DMS79 (cell line): ENCODE measurements around the gene BEAN1.
"Not testable (repeated sequence)": the region's sequence is repeated elsewhere in the genome, so short reads cannot be mapped to it uniquely, and the experiment has no call there.

Experiments used
- DNase-seq: peaks from one replicate; lab custom pipeline; 2025; lab: John Stamatoyannopoulos, UW

Gene BEAN1

DNA sequence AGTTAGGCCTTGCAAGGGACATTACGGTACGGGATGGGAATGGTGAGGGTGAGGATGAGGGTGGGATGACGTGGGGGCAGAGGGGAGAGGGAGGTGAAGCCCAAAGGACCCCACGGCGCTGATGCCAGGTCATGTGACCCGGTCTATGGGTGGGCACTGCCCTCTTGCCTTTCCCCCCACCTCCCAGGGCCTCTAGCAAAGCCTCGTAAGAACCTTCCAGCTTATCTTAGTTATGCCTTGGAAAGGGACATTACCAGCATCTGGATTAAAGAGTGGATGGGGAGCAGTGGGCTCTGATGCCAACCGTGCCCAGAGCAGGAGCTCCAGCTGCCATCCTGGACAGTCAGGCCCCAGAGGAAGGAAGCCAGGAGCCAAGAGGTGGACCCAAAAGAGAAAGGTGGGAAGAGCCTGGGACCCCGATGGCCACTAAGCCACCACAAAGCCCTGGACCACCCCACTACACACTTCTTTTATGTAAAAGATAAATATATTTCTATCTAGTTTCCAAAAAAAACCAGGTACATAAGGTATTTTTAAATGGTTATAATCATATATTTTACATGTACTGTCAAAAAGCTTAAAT is 81.9 kb downstream of the BEAN1 start:
- DNase-seq: no peak

DNA sequence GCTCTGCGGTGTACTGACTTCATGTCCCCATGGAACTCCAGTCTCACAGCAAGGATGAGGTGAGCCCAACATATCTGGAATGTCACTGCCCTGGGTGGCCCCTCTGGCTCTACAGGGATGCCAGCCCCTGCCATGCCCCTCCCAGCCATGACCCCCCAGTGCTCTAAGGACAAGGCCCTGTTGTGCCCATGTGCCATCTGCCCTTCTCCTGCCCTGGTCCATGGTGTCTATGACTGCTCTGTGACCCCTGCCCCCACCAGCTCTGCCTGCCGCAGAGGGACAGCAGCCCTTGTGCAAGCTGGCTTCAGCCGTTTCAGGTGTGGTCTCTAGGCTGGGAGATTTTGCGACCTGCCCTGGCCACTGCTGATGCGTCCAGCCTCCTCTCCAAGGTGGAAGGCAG is 82.5 kb downstream of the BEAN1 start:
- DNase-seq: no peak

DNA sequence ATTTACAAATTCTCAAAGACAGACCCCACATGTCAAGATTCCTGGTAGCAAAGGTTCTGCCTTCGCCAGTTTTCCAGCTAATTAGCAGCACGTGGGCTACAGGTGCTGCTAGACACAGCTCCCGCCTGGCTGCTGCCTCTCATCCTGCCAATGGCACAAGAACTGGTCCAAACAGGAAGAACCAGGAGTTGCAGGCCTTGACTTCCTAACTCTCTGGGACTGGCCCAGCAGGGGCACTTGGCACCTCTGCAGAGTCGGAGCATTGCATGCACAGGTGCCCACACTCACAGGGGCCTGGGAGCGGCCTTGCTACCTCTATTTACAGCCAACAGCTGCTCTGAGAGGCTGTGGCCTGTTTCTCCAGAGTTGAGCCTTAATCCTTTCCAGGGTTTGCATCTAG is 83.2 kb downstream of the BEAN1 start:
- peak; percentile 47 for DNase-seq

DNA sequence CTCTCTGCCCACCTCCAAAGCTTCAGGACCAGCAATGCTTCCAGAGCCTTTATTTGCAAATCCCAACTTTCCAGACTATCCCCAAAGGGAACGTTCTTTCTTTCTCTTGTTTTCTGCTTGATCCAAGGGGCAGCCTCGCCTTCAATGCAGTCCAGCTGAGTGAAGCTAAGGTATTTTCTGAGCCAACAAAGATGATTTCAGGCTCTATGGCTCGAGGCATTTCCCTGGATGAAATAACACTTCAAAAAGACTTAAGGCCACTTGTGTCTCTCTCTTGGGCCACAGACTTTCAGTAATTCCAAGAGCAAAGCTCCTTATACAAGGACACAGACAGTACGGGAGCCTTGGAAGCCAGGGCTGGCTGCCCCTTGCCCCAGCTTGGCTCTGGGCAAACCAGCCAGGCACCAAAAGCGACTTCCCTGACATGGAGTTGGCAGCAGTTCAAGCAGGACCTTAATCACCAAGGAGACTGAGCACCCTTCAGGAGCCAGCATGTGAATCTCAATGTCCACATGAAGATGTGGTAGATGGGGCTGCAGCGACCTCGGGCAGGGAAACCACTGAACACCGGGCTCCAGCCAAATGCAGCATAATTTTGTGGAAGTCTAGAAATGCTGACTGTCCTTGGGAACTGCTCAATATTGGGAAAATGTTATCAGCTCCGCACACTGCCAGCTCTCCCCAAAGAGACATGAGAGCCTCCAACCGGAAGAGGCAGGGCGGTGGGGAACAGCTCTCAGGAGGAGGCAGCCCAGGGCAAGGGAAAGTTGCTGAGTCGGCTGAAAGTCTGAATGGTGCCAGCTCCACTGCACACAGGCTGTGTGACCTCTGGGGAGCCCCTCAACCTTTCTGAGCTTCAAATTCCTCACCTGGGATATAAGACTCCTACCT is 83.9 kb downstream of the BEAN1 start:
- DNase-seq: peak; percentile 69

DNA sequence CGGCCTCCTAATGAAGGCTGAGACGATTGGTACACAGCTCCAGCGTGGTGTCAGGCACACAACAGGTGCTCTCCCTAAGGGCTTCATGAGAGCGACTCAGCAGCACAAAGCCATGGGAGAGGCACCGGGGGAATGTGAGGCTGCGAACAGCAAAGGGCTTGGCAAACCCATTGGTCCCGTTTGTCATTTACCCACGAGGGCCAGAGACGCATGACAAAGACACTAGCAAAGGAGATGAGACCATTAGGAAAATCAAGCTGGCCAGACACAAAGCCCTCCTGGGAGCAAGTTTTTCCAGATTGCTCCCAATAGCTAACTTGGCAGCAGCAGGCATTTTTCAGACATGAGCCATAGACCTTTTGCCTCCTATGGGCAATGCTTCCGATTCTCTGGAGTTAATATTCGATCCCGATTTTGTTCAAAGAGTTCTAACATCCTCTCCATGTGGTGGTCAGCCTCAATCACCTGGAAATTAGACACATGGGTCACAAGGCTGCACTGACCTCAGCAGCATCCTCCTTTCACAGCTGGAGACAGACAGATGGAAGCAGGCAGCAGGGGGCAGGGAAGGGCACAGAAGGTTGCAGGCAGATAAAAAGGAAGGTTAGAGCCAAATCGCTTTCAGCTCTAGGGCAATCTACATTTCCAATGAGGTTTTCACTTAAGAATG is 84.6 kb downstream of the BEAN1 start:
- no peak for DNase-seq

DNA sequence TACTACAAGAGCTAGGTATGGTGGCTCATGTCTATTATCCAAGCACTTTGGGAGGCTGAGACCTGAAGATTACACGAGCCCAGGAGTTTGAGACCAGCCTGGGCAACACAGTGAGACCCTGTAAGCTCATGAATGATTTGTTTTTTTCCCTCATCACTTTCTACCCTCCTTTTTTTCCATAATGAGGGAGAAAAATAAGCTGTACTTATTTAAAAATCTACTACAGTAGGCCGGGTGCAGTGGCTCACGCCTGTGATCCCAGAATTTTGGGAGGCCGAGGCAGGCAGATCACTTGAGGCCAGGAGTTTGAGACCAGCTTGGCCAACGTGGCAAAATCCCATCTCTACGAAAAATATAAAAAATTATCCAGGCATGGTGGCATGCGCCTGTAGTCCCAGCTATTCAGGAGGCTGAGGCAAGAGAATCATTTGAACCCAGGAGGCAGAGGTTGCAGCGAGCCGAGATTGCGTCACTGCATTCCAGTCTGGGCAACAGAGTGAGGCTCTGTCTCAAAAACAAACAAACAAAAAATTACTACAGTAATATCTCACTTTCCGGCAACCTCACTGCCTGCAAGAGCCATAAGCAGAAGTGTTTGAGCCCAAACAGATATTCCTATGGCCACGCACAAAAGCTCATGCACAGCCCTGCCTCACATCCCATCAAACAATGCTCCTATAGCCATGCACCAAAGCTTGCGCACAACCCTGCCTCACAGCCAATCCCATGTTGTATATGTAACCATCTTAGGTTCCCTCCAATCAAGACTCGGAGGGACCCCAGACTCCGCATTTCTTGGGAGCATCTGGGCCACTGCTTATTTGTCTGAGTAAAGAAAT is 85.4 kb downstream of the BEAN1 start:
- no peak for DNase-seq

DNA sequence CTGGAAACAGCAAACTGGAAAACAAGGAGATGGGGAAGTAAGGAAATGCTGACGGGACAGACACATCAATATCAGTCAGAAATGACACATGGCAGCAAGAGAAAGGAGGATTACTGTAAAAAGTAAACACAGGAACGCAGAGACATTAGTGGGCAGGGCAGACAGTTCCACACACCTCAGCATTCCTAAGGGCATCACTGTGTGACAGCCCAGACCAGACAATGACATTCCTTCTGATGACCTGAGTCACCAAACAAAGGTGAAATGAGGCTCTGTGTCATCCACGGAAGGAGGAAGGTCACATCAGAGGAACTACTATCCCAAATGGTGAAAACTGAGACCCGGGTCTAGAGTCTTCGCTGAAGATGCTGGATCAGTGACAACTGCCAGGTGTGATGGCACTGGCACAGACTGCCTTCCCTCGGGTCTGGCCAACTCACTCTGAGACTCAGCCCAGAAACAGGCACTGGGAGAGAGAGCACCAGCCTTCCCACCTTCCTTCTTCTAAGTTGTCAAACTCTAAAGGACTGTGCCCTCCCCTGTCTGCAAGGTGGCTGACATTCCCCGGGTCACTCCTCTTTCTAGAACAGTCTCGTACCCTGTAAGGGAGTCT is 86.1 kb downstream of the BEAN1 start:
- no peak for DNase-seq

DNA sequence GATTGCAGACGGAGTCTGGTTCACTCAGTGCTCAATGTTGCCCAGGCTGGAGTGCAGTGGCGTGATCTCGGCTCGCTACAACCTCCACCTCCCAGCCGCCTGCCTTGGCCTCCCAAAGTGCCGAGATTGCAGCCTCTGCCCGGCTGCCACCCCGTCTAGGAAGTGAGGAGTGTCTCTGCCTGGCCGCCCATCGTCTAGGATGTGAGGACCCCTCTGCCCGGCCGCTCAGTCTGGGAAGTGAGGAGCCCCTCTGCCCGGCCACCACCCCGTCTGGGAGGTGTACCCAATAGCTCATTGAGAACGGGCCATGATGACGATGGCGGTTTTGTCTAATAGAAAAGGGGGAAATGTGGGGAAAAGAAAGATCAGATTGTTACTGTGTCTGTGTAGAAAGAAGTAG is 87.3 kb downstream of the BEAN1 start:
- DNase-seq: not testable (repeated sequence)

DNA sequence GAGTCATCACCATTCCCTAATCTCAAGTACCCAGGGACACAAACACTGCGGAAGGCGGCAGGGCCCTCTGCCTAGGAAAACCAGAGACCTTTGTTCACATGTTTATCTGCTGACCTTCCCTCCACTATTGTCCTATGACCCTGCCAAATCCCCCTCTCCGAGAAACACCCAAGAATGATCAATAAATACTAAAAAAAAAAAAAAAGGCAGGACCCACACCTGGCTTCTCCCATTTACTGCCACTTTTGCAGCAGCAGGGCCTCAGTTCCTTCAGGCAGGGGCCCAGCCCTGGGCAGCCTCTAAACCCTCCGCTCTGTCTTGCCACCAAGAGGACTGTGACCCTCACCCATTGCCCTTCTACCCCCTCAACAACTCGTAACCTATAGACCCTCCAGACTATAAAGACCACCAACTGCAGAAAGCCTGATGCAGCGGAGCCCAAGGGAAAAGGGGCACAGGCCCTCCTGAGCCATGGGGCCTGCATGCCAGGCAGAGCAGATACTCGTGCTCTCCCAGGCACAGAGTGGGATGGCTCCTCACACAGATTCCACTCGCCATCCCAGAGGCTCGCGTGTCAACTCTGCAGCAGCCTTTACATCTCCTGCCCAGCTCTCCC is 88.0 kb downstream of the BEAN1 start:
- not testable (repeated sequence) for DNase-seq

DNA sequence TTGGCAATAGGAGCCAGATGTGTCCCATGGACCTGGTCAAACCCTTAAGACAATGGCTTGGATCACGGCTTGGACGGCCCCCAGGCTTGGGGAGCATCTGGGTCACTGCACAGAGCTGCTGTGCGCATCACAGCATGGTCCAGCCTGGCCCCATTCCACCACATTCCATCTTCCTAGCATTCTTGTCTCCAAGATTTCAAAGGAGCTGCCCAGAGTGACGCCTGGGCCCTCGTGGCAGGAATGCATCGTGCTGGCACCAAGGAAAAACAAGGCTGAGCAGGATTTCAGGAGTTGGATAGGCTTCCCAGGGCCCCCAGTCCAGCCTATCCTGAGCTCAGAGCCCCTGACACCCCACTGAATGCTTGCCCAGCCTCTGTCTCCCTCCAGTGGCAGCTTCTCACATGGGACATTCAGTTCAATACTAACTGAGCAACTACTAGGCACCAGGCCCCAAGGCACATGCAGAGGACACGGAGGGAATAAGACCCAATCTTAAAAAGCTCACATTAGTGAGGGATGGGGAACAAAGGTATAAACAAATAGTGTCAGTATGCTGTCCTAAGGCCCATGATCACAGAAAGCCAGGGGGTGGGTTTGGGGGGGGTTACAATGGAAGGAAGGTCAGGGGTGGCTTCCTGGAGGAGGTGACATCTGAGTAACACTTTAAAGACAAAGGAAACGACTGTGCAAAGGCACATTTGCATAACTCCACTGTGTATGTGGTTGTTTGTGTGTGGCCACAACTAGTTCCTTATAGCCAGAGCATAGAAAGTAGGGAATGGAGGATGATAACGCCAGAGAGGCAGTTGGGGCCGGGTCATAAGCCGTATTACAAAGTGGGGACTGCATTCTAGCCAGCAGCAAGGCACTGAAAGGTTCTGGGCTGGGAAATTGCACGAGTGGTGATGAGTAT is 88.8 kb downstream of the BEAN1 start:
- DNase-seq: no peak

DNA sequence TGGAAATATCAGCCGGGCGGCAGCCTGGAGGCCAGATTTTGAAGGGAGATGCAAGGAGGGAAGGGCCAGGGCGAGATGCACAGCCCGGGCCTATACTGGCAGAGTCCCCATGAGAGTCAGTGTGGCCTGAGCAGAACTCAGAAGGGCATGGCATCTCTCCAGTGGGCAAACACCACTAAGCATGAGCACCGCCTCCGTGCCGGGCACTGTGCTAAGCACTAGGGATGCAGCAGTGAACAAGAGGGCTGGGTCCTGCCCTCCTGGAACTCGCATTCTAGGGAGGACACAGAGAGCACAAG is 89.4 kb downstream of the BEAN1 start:
- no peak for DNase-seq

DNA sequence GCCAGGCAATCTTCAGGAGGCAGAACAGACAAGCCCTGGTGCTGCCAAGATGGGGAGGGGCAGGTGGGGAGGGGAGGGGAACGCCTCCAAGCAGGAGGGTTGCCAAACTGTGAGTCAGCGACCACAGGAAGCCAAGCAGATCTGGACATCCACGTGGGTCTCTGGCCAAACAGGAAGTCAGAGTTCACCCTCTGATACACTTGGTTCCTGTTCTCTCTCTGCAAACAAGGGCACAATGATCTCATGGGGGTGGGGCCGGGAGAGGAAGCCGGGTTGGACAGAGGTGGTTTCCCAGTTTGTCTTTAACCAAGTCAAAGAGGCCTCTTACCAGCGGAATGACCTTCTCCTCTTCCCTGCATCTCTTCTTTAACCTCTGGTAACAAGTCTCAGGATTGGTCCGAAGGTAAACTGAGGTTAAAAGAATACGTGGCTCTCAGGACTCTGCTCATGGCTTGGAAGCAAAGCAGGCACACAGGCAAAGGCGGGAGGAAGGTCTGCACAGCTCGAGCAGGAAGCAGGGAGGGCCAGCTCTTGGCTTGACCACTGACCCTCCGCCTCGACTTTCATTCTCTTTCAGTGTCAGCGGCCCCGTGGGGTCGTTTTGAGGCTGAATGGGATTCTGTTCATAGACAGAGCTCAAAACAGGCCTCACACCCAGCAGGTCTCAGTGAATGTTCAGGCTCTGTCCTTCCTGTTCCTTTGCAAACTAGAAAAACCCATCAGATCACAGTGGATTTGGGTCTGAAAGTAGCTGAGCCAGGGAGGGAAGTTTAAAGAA is 89.9 kb downstream of the BEAN1 start:
- DNase-seq: peak; percentile 74

DNA sequence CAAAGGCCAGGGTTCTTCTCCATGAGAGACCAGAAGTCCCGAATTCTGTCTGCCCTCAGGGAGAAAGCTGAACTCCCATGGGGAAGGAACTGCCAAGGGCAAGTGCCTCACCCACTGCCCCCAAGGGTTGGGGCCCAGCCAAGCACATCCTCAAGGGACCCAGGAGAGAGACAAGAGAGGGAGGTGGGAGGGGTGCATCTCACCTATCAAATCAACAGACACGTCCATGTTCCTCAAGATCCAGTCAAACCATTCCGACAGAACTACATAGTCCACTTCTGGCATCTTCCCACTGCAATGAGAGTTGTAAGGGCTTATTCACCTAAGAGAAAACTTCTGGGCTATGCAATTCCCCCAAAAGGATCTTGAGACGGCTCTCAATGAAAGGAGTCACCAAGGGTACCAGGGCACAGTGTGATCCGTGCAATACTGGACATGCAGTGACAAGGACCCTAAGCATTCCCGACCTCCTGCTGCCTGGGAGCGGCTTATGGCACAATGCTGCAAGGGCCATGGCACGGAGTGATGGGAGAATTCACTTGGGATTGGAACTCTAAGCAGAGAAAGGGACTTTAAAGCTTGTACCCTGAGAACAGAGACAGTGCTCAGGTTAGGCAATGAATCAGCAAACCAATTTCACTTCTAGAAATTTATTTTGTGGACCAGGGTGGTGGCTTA is 90.6 kb downstream of the BEAN1 start:
- no peak for DNase-seq

DNA sequence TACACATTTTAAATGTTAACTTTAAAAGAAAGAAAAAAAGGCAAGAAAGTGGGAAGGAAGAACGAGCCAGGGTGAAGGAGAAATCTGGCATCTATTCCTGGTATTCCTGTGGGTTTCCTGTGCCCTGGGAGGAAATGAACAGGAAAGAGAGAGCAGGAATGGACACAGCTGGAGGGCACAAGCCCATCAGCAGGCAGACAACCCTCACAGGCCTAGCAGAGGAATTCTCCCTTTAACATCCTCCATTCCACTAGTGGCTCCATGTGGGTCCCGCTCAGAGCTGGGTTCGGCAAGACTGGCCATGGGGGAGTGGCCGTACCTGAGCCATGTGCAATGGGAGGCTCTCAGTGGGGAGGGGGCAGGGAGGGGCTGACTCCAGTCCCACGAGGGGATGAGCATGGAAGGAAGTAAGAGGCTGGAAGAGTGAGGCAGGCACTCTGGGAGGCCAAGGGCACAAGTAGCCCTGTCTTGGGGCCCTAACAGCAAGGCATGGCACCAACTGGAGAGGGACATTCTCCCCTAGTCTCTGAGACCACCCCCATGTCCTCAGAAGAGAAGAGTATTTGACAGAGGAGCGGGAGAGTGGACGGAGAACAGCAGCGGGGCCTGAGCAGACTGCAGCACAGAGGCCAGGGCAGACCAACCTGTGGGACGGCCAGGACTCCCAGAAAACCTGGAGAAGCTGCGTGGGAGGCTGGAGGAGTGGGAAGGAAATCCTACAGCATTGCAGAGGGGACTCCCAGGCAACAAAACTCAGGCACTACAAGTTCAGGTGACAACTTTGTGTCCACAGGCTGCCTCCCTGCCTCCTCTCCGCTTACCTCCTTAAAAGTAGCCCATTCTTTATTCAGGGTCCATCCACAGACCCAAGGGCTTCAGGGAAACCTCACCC is 92.6 kb downstream of the BEAN1 start:
- no peak for DNase-seq

DNA sequence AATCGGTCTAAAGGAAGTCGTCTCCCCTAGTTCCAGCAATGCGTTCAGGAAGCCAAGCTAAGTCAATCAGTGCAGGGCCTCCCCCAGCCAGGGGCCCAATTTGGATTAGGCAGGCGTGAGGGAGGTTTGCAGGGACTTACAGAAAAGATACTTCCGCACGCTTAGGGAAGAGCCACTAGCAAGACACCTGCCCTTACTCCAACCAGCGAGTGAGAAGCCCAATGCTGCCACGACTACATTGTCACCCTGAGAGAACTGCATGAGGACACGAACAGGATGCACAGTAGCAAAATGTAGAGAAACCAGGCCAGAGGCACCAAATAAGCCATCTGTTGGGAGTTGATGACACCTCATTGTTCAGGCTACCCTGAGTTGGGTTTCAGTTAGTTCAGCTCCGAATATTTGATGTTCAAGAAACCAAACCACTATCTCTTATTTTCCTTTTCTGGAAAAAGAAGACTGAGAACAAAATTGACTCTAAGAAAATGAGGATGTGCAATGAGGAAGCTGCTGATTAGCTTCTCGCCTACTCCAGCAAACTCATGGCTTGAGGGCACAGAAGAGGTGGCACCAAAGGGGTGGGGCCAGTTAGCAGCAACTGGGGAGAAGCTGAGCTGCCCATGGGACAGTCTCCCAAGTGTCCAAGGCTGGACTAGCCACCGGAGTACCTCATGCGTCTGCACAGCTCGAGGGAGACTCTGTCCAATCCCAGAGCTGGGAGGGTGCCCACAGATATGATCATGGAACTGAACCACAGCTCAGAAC is 93.5 kb downstream of the BEAN1 start:
- no peak for DNase-seq

DNA sequence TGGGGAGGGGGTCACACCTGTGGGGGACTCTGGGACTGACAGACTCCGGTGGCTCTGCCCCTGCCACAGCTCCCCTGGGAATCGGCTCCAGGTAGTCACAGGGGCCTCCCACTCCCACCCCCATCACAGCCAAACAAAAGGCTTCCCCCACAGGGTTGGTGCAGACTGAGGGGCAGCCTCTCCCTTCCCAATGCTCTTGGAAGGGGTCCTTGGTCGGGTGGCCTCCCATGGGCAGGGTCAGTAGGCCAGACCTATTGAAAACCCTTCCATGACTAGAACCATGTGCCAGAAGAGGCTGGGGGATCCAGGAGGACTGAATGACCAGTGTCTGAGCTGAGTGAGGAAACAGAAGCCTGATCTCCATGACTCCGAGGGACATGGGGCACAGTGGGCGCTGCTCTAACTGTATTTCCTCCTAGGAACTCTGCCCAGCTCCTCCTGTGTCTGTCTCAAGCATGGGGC is 94.2 kb downstream of the BEAN1 start:
- DNase-seq: no peak
